ENCODE results near the gene FAM120B. TPM values are rescaled to one million over a fixed set of nuclear protein-coding genes. Genes with fewer than 3 reads are reported as not detected.

Gene FAM120B
- total and polyA plus RNA-seq, 2 of the 4 experiments (the other 2 are of a cell fraction): 15.3 to 28.0 TPM

DNA sequence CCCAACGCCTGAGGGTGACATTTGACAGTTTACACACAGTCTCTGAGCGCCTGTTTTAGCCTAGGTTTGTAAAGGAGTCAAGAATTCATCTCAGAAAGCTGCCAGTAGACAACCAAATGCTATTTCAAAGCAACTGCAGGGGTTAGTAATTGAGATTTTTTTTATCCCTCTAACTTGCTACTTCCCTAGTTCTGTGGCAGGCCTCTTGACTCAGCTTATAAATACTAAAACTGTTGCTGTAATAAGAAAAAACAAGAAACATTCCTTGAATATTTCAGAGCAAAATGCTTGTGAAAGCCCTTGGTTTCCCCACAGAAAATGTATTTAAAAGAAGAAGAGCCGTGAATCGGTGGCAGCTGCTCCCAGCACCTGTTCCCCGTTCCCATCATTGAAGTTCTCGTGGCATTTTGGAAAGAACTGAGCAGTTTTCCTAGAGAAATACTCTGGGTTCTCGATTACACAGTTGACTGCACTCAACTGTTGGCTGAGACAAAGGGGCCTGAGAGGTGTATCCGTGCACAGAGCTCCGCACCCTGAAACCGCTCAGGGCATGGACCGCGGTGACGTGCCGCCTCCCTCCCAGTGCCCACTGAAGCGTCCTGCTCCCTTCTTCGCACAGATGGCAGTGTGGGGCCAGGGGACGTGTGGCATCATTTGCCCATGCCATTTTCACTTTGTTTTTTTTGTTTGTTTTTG is 36.6 kb upstream of the FAM120B start:
- ATAC-seq (ENCODE audit: low read depth) (peak; percentile 88), DNase-seq (peak; percentile 43)
- H3K4ac ChIP-seq (ENCODE audit: low read depth, low read length): no peak overlapping the region
- no peak overlapping the region for H3K14ac ChIP-seq (replicated peaks; ENCODE audit: low read depth, low read length)
- in situ Hi-C loops (cut with MboI; ENCODE audit: low sequenced_read_pairs) (no loop called here), dilution Hi-C loops (cut with HindIII; ENCODE audit: low sequenced_read_pairs, unreplicated experiment) (no loop called here), intact Hi-C loops (cut with micrococcal nuclease) (loop anchor here (1.0 kb wide), 1 partner anchor 470 kb away; no protein-coding TSS in a partner anchor)
- no peak overlapping the region for H2BK20ac ChIP-seq (ENCODE audit: low read depth, low read length)
- H3K23ac ChIP-seq (ENCODE audit: low read depth, low read length): no peak overlapping the region
- POLR2A ChIA-PET (ENCODE audit: unreplicated experiment): interaction anchor here (0.7 kb wide), 1 partner anchor 16 kb away, joined by 3 read pairs; no protein-coding TSS in a partner anchor
- no peak overlapping the region for H2BK120ac ChIP-seq (ENCODE audit: low read depth, low read length)
- H3K36me3 ChIP-seq (ENCODE audit: control insufficient read depth, insufficient read depth, low read length): no peaks in the 10 kb centered on the region
- H3K79me1 ChIP-seq (ENCODE audit: low read depth in 1 of 2, low read length in 2 of 2): no peaks in the 10 kb centered on the region
- peak overlapping the region; percentile 17; the same call in 1 of the 2 replicates for H3K27ac ChIP-seq (ENCODE audit: insufficient read depth, low read length)
- no peak overlapping the region for H4K91ac ChIP-seq (ENCODE audit: insufficient read depth, low read depth, low read length)
- peaks cover 9% of the 10 kb centered on the region for H3K4me1 ChIP-seq (ENCODE audit: control insufficient read depth, insufficient read depth, low read length)
- H4K20me1 ChIP-seq (ENCODE audit: insufficient read depth, low read length): no peaks in the 10 kb centered on the region
- no peak overlapping the region for H2BK15ac ChIP-seq (ENCODE audit: low read depth, low read length)
- no peaks in the 10 kb centered on the region for H3K9me1 ChIP-seq (ENCODE audit: insufficient read depth, low read length)
- peaks cover 7% of the 10 kb centered on the region for H3K27me3 ChIP-seq (ENCODE audit: control insufficient read depth, insufficient read depth, low read length)
- no peak overlapping the region for H3K56ac ChIP-seq (ENCODE audit: extremely low read depth, insufficient read depth, low read length)
- H4K8ac ChIP-seq (ENCODE audit: low read depth in 2 of 2, low read length in 2 of 2): no peak overlapping the region
- no peak overlapping the region for H3K18ac ChIP-seq (ENCODE audit: low read depth, low read length)
- no peak overlapping the region for H3K4me3 ChIP-seq (ENCODE audit: insufficient read depth, low read depth, low read length)
- CTCF ChIA-PET: interaction anchor here (1.0 kb wide), 1 partner anchor 10 kb away, joined by 3 read pairs; no protein-coding TSS in a partner anchor
- 60% methylated on average over 5 of the region's 17 CpGs; no CpG with 5 or more reads in 1 of the 2 experiments for whole genome bisulfite sequencing, 2 experiments (ENCODE audit: extremely low coverage in 2 of 2, insufficient read length in 1 of 2)
- H2BK5ac ChIP-seq (ENCODE audit: low read depth, low read length, poor library complexity, severe bottlenecking): no peak overlapping the region
- peak overlapping the region; percentile 67; the same call in 1 of the 2 replicates for H2AK5ac ChIP-seq (ENCODE audit: low read depth, low read length)
- H4K5ac ChIP-seq (ENCODE audit: low read depth, low read length): no peak overlapping the region
- no peak overlapping the region for H2AK9ac ChIP-seq (replicated peaks; ENCODE audit: low read depth, low read length, poor library complexity)
- H3K4me2 ChIP-seq (ENCODE audit: low read depth, low read length): 0 out of 2 replicates have a peak overlapping the region, but pooled peaks have one; percentile 5
- peak overlapping the region; percentile 9 for H2AFZ ChIP-seq (replicated peaks; ENCODE audit: low read length, poor library complexity)
- no peaks in the 10 kb centered on the region for H3K9me3 ChIP-seq (ENCODE audit: control insufficient read depth, insufficient read depth, low read length)
- no peak overlapping the region for H3K9ac ChIP-seq (ENCODE audit: low read depth, low read length)
- no TSS peak for BruUV-seq (replicated peaks)
- TF ChIP-seq, protein P1, sequence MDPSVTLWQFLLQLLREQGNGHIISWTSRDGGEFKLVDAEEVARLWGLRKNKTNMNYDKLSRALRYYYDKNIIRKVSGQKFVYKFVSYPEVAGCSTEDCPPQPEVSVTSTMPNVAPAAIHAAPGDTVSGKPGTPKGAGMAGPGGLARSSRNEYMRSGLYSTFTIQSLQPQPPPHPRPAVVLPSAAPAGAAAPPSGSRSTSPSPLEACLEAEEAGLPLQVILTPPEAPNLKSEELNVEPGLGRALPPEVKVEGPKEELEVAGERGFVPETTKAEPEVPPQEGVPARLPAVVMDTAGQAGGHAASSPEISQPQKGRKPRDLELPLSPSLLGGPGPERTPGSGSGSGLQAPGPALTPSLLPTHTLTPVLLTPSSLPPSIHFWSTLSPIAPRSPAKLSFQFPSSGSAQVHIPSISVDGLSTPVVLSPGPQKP (IDR thresholded peaks at IDR 0.05; ENCODE audit: borderline replicate concordance, low read depth, low read length): no peak
- TF ChIP-seq CEBPB (IDR thresholded peaks at IDR 0.05; ENCODE audit: low read depth, low read length) (no peak), RCOR1 (IDR thresholded peaks at IDR 0.05; ENCODE audit: insufficient replicate concordance, low read length) (no peak), RFX5 (IDR thresholded peaks at IDR 0.05; ENCODE audit: low read depth, low read length) (no peak), MXI1 (IDR thresholded peaks at IDR 0.05; ENCODE audit: borderline replicate concordance, low read depth, low read length) (no peak), CHD1 (IDR thresholded peaks at IDR 0.05; ENCODE audit: low read depth, low read length) (no peak), SMC3 (IDR thresholded peaks at IDR 0.05; ENCODE audit: low read depth, low read length) (no peak), POLR2A (IDR thresholded peaks at IDR 0.05; ENCODE audit: low read depth, low read length) (no peak), MAZ (IDR thresholded peaks at IDR 0.05; ENCODE audit: borderline replicate concordance, low read depth, low read length) (no peak), MAFK (IDR thresholded peaks at IDR 0.05; ENCODE audit: low read depth, low read length) (no peak), NFE2L2 (IDR thresholded peaks at IDR 0.05; ENCODE audit: low read depth, low read length) (no peak), RAD21 (IDR thresholded peaks at IDR 0.05; ENCODE audit: low read length) (no peak), BHLHE40 (IDR thresholded peaks at IDR 0.05; ENCODE audit: low read depth, low read length) (no peak)
- TF ChIP-seq, protein P2, sequence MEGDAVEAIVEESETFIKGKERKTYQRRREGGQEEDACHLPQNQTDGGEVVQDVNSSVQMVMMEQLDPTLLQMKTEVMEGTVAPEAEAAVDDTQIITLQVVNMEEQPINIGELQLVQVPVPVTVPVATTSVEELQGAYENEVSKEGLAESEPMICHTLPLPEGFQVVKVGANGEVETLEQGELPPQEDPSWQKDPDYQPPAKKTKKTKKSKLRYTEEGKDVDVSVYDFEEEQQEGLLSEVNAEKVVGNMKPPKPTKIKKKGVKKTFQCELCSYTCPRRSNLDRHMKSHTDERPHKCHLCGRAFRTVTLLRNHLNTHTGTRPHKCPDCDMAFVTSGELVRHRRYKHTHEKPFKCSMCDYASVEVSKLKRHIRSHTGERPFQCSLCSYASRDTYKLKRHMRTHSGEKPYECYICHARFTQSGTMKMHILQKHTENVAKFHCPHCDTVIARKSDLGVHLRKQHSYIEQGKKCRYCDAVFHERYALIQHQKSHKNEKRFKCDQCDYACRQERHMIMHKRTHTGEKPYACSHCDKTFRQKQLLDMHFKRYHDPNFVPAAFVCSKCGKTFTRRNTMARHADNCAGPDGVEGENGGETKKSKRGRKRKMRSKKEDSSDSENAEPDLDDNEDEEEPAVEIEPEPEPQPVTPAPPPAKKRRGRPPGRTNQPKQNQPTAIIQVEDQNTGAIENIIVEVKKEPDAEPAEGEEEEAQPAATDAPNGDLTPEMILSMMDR (conservative IDR thresholded peaks at IDR 0.05; ENCODE audit: low read depth, low read length): no peak
- TF ChIP-seq, protein P3, sequence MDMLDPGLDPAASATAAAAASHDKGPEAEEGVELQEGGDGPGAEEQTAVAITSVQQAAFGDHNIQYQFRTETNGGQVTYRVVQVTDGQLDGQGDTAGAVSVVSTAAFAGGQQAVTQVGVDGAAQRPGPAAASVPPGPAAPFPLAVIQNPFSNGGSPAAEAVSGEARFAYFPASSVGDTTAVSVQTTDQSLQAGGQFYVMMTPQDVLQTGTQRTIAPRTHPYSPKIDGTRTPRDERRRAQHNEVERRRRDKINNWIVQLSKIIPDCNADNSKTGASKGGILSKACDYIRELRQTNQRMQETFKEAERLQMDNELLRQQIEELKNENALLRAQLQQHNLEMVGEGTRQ (IDR thresholded peaks at IDR 0.05; ENCODE audit: low read depth, low read length): no peak
